ENCODE data around the gene LTK. TPM values are rescaled to one million over a fixed set of nuclear protein-coding genes. Genes with fewer than 3 reads are reported as not detected.

The LTK gene
- total RNA-seq, 6 experiments from 2014 or later, result 0.56 to 3.3 (median 1.8) TPM

DNA sequence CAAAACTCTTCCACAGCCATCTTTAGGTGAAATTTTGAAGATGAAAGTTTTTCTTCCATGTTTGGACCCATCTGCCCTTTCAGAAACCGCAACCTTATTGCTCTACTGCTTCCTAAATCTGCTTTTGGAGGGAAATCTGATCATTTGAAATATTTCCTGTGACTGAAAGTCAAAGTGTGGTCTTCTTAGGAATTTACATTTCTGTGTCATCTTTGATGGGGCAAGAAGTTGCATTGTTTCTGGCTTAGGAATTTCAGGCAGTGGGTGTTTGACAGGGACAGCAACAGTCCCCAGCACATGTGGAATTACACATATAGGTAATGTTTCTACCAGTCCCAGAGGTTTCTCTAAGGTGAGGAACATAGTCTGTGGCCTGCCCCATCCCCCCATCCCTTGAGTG is 40.1 kb upstream of the LTK start:
- Histone ChIP-seq H3K27me3 (no peaks in the 10 kb centered on the region), H3K9me3 (no peaks in the 10 kb centered on the region), H3K4me1 (no peaks in the 10 kb centered on the region), H3K4me3 (no peak overlapping the region), H3K27ac (no peak overlapping the region), H3K36me3 (no peaks in the 10 kb centered on the region)
- intact Hi-C loops (cut with DNase I), result no loop called here
- TF ChIP-seq, protein P1, sequence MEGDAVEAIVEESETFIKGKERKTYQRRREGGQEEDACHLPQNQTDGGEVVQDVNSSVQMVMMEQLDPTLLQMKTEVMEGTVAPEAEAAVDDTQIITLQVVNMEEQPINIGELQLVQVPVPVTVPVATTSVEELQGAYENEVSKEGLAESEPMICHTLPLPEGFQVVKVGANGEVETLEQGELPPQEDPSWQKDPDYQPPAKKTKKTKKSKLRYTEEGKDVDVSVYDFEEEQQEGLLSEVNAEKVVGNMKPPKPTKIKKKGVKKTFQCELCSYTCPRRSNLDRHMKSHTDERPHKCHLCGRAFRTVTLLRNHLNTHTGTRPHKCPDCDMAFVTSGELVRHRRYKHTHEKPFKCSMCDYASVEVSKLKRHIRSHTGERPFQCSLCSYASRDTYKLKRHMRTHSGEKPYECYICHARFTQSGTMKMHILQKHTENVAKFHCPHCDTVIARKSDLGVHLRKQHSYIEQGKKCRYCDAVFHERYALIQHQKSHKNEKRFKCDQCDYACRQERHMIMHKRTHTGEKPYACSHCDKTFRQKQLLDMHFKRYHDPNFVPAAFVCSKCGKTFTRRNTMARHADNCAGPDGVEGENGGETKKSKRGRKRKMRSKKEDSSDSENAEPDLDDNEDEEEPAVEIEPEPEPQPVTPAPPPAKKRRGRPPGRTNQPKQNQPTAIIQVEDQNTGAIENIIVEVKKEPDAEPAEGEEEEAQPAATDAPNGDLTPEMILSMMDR (IDR thresholded peaks at IDR 0.05), result no peak
- TF ChIP-seq POLR2A (IDR thresholded peaks at IDR 0.05), result no peak
- ATAC-seq (no peak), DNase-seq (no peak)
- WGBS (ENCODE audit: insufficient coverage, low coverage, low lambda C conversion rate, missing lambda C conversion rate), result 67% methylated on average over 1 of the region's 1 CpG

DNA sequence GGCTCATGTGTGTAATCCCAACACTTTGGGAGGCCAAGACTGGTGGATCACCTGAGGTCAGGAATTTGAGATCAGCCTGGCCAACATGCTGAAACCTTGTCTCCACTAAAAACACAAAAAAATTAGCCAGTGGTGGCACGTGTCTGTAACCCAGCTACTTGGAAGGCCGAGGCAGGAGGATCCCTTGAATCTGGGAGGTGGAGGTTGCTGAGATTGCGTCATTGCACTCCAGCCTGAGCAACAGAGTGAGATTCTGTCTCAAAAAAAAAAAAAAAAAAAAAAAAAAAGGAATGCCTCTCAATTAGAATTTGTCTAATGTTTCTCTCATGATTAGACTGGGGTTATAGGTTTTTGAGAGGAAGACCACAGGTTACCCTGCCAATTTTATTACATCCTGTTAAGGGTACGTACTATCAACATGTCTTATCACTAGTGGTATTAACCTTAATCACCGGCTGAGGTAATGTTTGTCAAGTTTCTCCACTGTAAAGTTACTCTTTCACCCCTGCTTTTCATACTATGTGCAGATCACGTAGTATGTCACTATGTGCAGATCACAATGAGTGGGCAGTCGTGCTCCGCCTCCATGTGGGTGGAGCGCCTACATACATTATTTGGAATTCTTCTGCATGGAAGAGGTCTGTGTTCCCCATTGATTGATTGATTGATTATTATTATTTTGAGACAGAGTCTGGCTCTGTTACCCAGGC is 36.6 kb upstream of the LTK start:
- intact Hi-C loops (cut with DNase I), result no loop called here
- H3K27me3 ChIP-seq, result no peaks in the 10 kb centered on the region
- no peak for TF ChIP-seq POLR2A (IDR thresholded peaks at IDR 0.05)
- TF ChIP-seq, protein P1 (IDR thresholded peaks at IDR 0.05), result no peak
- no peaks in the 10 kb centered on the region for H3K36me3 ChIP-seq
- ATAC-seq, result no peak
- H3K9me3 ChIP-seq, result no peaks in the 10 kb centered on the region
- DNase-seq, result no peak
- H3K4me3 ChIP-seq, result no peak overlapping the region
- H3K27ac ChIP-seq, result no peak overlapping the region
- 75% methylated on average over 9 of the region's 9 CpGs for WGBS (ENCODE audit: insufficient coverage, low coverage, low lambda C conversion rate, missing lambda C conversion rate)
- no peaks in the 10 kb centered on the region for H3K4me1 ChIP-seq

DNA sequence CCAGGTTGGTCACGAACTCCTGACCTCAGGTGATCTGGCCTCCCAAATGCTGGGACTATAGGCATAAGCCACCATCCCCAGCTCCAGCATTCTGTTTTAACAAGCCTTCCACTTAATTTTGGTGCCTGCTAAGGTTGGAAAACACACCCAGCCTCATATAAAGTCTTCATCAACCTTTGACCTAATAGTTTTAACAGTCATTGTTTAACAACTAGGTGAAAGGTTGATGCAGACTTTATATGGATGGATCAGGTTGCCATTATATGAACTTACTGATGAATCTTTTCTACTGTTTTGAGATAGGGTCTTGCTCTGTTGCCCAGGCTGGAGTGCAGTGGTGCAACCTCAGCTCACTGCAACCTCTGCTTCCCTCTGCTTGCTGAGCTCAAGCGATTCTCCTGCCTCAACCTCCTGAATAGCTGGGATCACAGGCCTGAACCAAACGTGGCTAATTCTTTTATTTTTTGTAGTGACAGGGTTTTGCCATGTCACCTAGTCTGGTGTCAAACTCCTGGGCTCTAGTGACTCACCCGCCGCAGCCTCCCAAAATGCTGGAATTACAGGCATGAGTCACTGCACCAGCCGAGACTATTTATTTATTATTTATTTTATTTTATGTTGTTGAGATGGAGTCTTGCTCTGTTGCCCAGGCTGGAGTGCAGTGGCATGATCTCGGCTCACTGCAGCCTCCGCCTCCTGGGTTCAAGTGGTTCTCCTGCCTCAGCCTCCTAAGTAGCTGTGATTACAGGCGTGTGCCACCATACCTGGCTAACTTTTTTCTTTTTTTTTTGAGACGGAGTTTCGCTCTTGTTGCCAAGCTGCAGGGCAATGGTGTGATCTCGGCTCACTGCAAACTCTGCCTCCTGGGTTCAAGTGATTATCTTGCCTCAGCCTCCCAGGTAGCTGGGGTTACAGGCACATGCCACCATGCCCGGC is 33.5 kb upstream of the LTK start:
- H3K9me3 ChIP-seq, result no peaks in the 10 kb centered on the region
- no peak overlapping the region for H3K4me3 ChIP-seq
- H3K27me3 ChIP-seq, result no peaks in the 10 kb centered on the region
- ATAC-seq, result no peak
- no peak for DNase-seq
- no peak overlapping the region for H3K27ac ChIP-seq
- no peaks in the 10 kb centered on the region for H3K36me3 ChIP-seq
- H3K4me1 ChIP-seq, result peaks cover 0 to 6% (median 3%) of the 10 kb centered on the region in 4 donors
- WGBS (ENCODE audit: insufficient coverage, low coverage, low lambda C conversion rate, missing lambda C conversion rate), result 84% methylated on average over 10 of the region's 13 CpGs
- intact Hi-C loops (cut with DNase I), result no loop called here
- no peak for TF ChIP-seq POLR2A (IDR thresholded peaks at IDR 0.05)
- TF ChIP-seq, protein P1 (IDR thresholded peaks at IDR 0.05), result no peak

DNA sequence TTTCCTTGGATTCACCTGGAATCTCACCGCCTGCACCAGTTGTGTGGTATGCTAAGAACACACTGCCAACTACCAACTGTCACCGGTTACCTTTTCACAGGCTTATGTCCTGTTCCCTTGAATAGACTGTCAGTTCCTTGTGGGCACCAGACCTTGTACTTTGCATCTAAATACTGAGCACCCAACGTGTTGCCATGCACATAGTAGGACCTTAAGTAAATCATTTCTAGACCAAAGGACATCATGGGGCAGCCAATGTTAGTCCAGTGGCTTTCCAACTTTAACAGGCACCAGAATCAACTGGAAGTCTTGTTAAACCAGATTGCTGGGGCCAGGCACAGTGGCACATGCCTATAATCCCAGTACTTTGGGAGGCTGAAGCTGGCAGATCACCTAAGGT is 31.6 kb upstream of the LTK start:
- H3K27me3 ChIP-seq, result no peaks in the 10 kb centered on the region
- no peak overlapping the region for H3K4me3 ChIP-seq
- H3K9me3 ChIP-seq, result no peaks in the 10 kb centered on the region
- TF ChIP-seq POLR2A (IDR thresholded peaks at IDR 0.05), result no peak
- TF ChIP-seq, protein P1 (IDR thresholded peaks at IDR 0.05), result no peak
- 75% methylated on average over 3 of the region's 3 CpGs for WGBS (ENCODE audit: insufficient coverage, low coverage, low lambda C conversion rate, missing lambda C conversion rate)
- no peak for ATAC-seq
- no peaks in the 10 kb centered on the region for H3K36me3 ChIP-seq
- H3K27ac ChIP-seq, result no peak overlapping the region
- intact Hi-C loops (cut with DNase I), result no loop called here
- H3K4me1 ChIP-seq, result peaks cover 0 to 6% (median 3%) of the 10 kb centered on the region in 4 donors
- DNase-seq, result no peak
